HEK293 (cell line): Measurements from ENCODE around the gene CD82.

Experiments used
- CTCF ChIP-seq: fragments of 450-650 bp; formaldehyde crosslinking; IDR thresholded peaks from 2 replicates; pipeline ENCODE4 v1.5.1; 2016; ENCODE audit warnings: missing biosample characterization, missing genetic modification characterization
- YY1 ChIP-seq: fragments of 450-650 bp; formaldehyde crosslinking; IDR thresholded peaks from 2 replicates; pipeline ENCODE4 v1.5.1; 2018; ENCODE audit warnings: missing biosample characterization, missing genetic modification characterization
- ZBTB44 ChIP-seq: fragments of 450-650 bp; IDR thresholded peaks from 2 replicates; pipeline ENCODE4 v1.5.1; 2018; ENCODE audit warnings: missing biosample characterization, mild to moderate bottlenecking, missing genetic modification characterization
- ZNF518A ChIP-seq: fragments of 450-650 bp; formaldehyde crosslinking; conservative IDR thresholded peaks from 2 replicates; pipeline ENCODE4 v1.5.1; 2016; ENCODE audit warnings: low read depth, missing biosample characterization, missing genetic modification characterization
- ZSCAN30 ChIP-seq: fragments of 450-650 bp; IDR thresholded peaks from 2 replicates; pipeline ENCODE4 v1.5.1; 2018; ENCODE audit warnings: missing biosample characterization, mild to moderate bottlenecking, missing genetic modification characterization, moderate library complexity

GRCh38 chr11:44539971-44540370 lies 25.5 kb upstream of the CD82 start:
- no peak for TF ChIP-seq CTCF (tag by site-specific recombination)
- no peak for TF ChIP-seq YY1 (tag by site-specific recombination)
- no peak for TF ChIP-seq ZNF518A (tag by site-specific recombination)
- no peak for TF ChIP-seq ZBTB44
- TF ChIP-seq ZSCAN30 (tag by site-specific recombination): no peak
